ENCODE data around the gene IL6.

- no peak for TF ChIP-seq CTCF (IDR thresholded peaks at IDR 0.05; ENCODE audit: low read length)
- TF ChIP-seq EZH2phosphoT487 (IDR thresholded peaks at IDR 0.05; ENCODE audit: low read length), result no peak
- no peak for TF ChIP-seq EZH2 (optimal IDR thresholded peaks at IDR 0.05; ENCODE audit: low read depth, low read length)
These were observed 44.3 kb downstream of the IL6 start for GRCh38 chr7:22771194-22771871.

All from MM.1S (cell line).